ENCODE data around the gene SORT1. TPM values are rescaled to one million over a fixed set of nuclear protein-coding genes. Genes with fewer than 3 reads are reported as not detected.

SORT1 gene
- total and polyA plus RNA-seq, 2 of the 13 experiments (the other 11 are each of a cell fraction or from before 2014, with no cell fraction given): 32.4 to 93.0 TPM

DNA sequence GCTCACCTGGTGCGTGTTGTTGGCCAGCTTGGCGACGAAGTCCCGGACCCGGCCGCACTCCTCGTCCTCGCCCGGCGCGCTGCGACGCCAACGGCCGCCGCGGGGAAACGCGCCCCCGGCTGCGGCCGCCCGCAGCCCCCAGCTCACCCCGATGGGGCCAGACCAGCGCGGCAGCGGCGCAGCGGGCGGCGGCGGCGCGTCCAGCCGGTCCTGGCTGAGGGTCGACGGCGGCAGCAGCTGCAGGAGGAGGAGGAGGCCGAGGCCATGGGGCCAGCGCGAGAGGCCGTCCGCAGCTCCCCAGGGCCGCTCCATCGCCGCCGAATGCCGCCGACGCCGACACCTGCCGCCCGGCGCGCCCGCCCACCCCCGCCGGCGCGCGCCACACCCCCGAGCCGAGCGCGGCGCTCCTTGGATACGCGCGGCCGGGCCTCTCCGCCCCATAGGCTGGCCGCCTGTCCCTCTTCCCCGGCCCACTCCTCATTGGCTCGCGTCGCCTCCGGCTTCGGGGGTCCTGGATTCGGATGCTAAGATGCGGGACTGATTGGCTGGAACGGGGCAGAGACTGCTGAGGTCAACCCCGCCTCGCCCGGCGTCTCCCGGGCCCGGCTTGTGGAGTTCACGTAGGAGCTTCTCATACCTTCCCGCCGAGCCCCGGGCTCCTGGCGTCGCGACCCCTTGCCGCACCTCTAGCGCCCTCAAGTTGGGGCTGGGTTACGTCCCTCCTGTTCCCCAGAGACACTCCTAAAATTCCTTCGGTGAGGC lies at the start of gene SORT1 (continued):
- TF ChIP-seq, protein P1, sequence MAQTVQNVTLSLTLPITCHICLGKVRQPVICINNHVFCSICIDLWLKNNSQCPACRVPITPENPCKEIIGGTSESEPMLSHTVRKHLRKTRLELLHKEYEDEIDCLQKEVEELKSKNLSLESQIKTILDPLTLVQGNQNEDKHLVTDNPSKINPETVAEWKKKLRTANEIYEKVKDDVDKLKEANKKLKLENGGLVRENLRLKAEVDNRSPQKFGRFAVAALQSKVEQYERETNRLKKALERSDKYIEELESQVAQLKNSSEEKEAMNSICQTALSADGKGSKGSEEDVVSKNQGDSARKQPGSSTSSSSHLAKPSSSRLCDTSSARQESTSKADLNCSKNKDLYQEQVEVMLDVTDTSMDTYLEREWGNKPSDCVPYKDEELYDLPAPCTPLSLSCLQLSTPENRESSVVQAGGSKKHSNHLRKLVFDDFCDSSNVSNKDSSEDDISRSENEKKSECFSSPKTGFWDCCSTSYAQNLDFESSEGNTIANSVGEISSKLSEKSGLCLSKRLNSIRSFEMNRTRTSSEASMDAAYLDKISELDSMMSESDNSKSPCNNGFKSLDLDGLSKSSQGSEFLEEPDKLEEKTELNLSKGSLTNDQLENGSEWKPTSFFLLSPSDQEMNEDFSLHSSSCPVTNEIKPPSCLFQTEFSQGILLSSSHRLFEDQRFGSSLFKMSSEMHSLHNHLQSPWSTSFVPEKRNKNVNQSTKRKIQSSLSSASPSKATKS (CRISPR knock-in tag; IDR thresholded peaks at IDR 0.05): no peak
- TF ChIP-seq ZNF136 (CRISPR knock-in tag; IDR thresholded peaks at IDR 0.05; ENCODE audit: low read depth) (no peak), PBX2 (CRISPR knock-in tag; IDR thresholded peaks at IDR 0.05) (peak; percentile 91), TEAD3 (CRISPR knock-in tag; optimal IDR thresholded peaks at IDR 0.05; ENCODE audit: borderline replicate concordance) (peak; percentile 45), MATR3 (CRISPR knock-in tag; IDR thresholded peaks at IDR 0.05) (no peak), FOXK1 (CRISPR knock-in tag; IDR thresholded peaks at IDR 0.05; ENCODE audit: borderline replicate concordance, low read depth) (peak; percentile 44; the same call in 1 of the 2 replicates), ZNF672 (CRISPR knock-in tag; IDR thresholded peaks at IDR 0.05) (no peak), LBX2 (CRISPR knock-in tag; IDR thresholded peaks at IDR 0.05; ENCODE audit: borderline replicate concordance) (no peak), ZNF766 (CRISPR knock-in tag; IDR thresholded peaks at IDR 0.05; ENCODE audit: borderline replicate concordance) (no peak), HOXA5 (CRISPR knock-in tag; IDR thresholded peaks at IDR 0.05) (0 out of 2 replicates have a peak, but pooled peaks have one; percentile 45)
- TF ChIP-seq, protein P2, sequence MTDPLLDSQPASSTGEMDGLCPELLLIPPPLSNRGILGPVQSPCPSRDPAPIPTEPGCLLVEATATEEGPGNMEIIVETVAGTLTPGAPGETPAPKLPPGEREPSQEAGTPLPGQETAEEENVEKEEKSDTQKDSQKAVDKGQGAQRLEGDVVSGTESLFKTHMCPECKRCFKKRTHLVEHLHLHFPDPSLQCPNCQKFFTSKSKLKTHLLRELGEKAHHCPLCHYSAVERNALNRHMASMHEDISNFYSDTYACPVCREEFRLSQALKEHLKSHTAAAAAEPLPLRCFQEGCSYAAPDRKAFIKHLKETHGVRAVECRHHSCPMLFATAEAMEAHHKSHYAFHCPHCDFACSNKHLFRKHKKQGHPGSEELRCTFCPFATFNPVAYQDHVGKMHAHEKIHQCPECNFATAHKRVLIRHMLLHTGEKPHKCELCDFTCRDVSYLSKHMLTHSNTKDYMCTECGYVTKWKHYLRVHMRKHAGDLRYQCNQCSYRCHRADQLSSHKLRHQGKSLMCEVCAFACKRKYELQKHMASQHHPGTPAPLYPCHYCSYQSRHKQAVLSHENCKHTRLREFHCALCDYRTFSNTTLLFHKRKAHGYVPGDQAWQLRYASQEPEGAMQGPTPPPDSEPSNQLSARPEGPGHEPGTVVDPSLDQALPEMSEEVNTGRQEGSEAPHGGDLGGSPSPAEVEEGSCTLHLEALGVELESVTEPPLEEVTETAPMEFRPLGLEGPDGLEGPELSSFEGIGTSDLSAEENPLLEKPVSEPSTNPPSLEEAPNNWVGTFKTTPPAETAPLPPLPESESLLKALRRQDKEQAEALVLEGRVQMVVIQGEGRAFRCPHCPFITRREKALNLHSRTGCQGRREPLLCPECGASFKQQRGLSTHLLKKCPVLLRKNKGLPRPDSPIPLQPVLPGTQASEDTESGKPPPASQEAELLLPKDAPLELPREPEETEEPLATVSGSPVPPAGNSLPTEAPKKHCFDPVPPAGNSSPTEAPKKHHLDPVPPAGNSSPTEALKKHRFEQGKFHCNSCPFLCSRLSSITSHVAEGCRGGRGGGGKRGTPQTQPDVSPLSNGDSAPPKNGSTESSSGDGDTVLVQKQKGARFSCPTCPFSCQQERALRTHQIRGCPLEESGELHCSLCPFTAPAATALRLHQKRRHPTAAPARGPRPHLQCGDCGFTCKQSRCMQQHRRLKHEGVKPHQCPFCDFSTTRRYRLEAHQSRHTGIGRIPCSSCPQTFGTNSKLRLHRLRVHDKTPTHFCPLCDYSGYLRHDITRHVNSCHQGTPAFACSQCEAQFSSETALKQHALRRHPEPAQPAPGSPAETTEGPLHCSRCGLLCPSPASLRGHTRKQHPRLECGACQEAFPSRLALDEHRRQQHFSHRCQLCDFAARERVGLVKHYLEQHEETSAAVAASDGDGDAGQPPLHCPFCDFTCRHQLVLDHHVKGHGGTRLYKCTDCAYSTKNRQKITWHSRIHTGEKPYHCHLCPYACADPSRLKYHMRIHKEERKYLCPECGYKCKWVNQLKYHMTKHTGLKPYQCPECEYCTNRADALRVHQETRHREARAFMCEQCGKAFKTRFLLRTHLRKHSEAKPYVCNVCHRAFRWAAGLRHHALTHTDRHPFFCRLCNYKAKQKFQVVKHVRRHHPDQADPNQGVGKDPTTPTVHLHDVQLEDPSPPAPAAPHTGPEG (CRISPR knock-in tag; IDR thresholded peaks at IDR 0.05): 0 out of 2 replicates have a peak, but pooled peaks have one; percentile 44
- TF ChIP-seq, protein P3, sequence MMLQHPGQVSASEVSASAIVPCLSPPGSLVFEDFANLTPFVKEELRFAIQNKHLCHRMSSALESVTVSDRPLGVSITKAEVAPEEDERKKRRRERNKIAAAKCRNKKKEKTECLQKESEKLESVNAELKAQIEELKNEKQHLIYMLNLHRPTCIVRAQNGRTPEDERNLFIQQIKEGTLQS (CRISPR knock-in tag; IDR thresholded peaks at IDR 0.05): no peak
- TF ChIP-seq, protein P4, sequence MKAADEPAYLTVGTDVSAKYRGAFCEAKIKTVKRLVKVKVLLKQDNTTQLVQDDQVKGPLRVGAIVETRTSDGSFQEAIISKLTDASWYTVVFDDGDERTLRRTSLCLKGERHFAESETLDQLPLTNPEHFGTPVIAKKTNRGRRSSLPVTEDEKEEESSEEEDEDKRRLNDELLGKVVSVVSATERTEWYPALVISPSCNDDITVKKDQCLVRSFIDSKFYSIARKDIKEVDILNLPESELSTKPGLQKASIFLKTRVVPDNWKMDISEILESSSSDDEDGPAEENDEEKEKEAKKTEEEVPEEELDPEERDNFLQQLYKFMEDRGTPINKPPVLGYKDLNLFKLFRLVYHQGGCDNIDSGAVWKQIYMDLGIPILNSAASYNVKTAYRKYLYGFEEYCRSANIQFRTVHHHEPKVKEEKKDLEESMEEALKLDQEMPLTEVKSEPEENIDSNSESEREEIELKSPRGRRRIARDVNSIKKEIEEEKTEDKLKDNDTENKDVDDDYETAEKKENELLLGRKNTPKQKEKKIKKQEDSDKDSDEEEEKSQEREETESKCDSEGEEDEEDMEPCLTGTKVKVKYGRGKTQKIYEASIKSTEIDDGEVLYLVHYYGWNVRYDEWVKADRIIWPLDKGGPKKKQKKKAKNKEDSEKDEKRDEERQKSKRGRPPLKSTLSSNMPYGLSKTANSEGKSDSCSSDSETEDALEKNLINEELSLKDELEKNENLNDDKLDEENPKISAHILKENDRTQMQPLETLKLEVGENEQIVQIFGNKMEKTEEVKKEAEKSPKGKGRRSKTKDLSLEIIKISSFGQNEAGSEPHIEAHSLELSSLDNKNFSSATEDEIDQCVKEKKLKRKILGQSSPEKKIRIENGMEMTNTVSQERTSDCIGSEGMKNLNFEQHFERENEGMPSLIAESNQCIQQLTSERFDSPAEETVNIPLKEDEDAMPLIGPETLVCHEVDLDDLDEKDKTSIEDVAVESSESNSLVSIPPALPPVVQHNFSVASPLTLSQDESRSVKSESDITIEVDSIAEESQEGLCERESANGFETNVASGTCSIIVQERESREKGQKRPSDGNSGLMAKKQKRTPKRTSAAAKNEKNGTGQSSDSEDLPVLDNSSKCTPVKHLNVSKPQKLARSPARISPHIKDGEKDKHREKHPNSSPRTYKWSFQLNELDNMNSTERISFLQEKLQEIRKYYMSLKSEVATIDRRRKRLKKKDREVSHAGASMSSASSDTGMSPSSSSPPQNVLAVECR (CRISPR knock-in tag; IDR thresholded peaks at IDR 0.05; ENCODE audit: borderline replicate concordance): peak; percentile 65; the same call in 1 of the 2 replicates
